B cell (primary cell): ENCODE data around the gene COL4A1. TPM values are rescaled to one million over a fixed set of nuclear protein-coding genes. Genes with fewer than 3 reads are reported as not detected.

Experiments used
- ATAC-seq: fragments of 200-7000 bp; cut with Tn5 transposase; one replicate; pipeline ENCODE4 v1.10.0; 2021; ENCODE audit warnings: low read depth, mild to moderate bottlenecking, moderate number of reproducible peaks, moderate library complexity
- CTCF ChIA-PET: fragments of 350-600 bp; sonication (Branson Sonifier 250); formaldehyde crosslinking; loops from one replicate; lab custom pipeline; 2021; ENCODE audit warnings: antibody characterized with exemption, inconsistent platforms; lab: Charles Lee
- POLR2A ChIA-PET: fragments of 350-600 bp; sonication (Branson Sonifier 250); formaldehyde crosslinking; loops from one replicate; lab custom pipeline; 2021; ENCODE audit warnings: antibody characterized with exemption; lab: Charles Lee
- DNase-seq: peaks from one replicate; pipeline ENCODE4 v3.0.0; 2013
- H2AFZ ChIP-seq: 2 replicates; pipeline ENCODE4 v1.6.1; 2012; ENCODE audit warnings: mild to moderate bottlenecking, low read depth, low read length; ENCODE audit not compliant: insufficient read depth, poor library complexity, severe bottlenecking
- H3K27ac ChIP-seq, 2 donors: 1 replicate in 1 of 2; 2 replicates in 1 of 2; pipeline ENCODE4 v1.5.1; 2012 to 2013; ENCODE audit warnings: low read length in 2 of 2, mild to moderate bottlenecking in 2 of 2, moderate library complexity in 1 of 2
- H3K27me3 ChIP-seq, 4 experiments: fragments of 200-600 bp in 1 of 4; sonication (generic) in 1 of 4; replicated peaks in 1 of 4; 1 replicate in 2 of 4; 2 replicates in 2 of 4; pipeline versions ENCODE4 v1.6.1 to v1.7.0; 2013 to 2016; ENCODE audit warnings: low read length in 3 of 4, mild to moderate bottlenecking in 2 of 4, mixed read lengths in 1 of 4, moderate library complexity in 1 of 4; ENCODE audit not compliant: insufficient read depth in 4 of 4, control insufficient read depth in 3 of 4; ENCODE audit errors: control extremely low read depth in 1 of 4
- H3K36me3 ChIP-seq, 2 experiments: replicated peaks in 1 of 2; 1 replicate in 1 of 2; 2 replicates in 1 of 2; pipeline versions ENCODE4 v1.6.1 to v1.7.1; 2013; ENCODE audit warnings: low read length in 1 of 2; ENCODE audit not compliant: insufficient read depth in 2 of 2, control insufficient read depth in 1 of 2; ENCODE audit errors: control extremely low read depth in 1 of 2, extremely low read depth in 1 of 2
- H3K4me1 ChIP-seq, 2 donors: fragments of 200-600 bp in 1 of 2; sonication (generic) in 1 of 2; 1 replicate in 1 of 2; 2 replicates in 1 of 2; pipeline versions ENCODE4 v1.5.1 to v1.6.1; 2013 to 2017; ENCODE audit warnings: low read length in 2 of 2; ENCODE audit not compliant: control insufficient read depth in 2 of 2, insufficient read depth in 2 of 2
- H3K4me2 ChIP-seq: replicated peaks from 2 replicates; pipeline ENCODE3; 2012; ENCODE audit warnings: mild to moderate bottlenecking, low read depth, low read length; ENCODE audit not compliant: poor library complexity, severe bottlenecking
- H3K4me3 ChIP-seq, 5 experiments: fragments of 200-600 bp in 1 of 5; sonication (generic) in 1 of 5; 1 replicate in 3 of 5; 2 replicates in 2 of 5; pipeline versions ENCODE4 v1.5.1 to v1.7.0; 2011 to 2016; ENCODE audit warnings: low read length in 4 of 5, mild to moderate bottlenecking in 4 of 5, low read depth in 2 of 5, control low read depth in 1 of 5, moderate library complexity in 1 of 5; ENCODE audit not compliant: insufficient read depth in 1 of 5; ENCODE audit errors: control extremely low read depth in 1 of 5, extremely low read depth in 1 of 5
- H3K79me2 ChIP-seq: fragments of 200-600 bp; sonication (generic); one replicate; pipeline ENCODE4 v1.6.0; 2016; ENCODE audit warnings: low read length; ENCODE audit not compliant: control insufficient read depth, insufficient read depth
- H3K9ac ChIP-seq: fragments of 200-600 bp; sonication (generic); 2 replicates; pipeline ENCODE4 v1.6.1; 2017; ENCODE audit warnings: mild to moderate bottlenecking, low read length, moderate library complexity
- H3K9me3 ChIP-seq, 3 donors: one replicate each; pipeline versions ENCODE4 v1.6.1 to v1.7.1; 2013; ENCODE audit warnings: low read length in 2 of 3; ENCODE audit not compliant: control insufficient read depth in 2 of 3, insufficient read depth in 1 of 3; ENCODE audit errors: control extremely low read depth in 1 of 3
- H4K20me1 ChIP-seq: 2 replicates; pipeline ENCODE4 v1.6.0; 2012; ENCODE audit warnings: mild to moderate bottlenecking, low read length; ENCODE audit not compliant: insufficient read depth, control insufficient read depth, poor library complexity, severe bottlenecking
- H3K27ac Mint-ChIP-seq: one replicate; pipeline ENCODE4 v1.8.0; 2021; ENCODE audit warnings: mixed read lengths
- H3K27me3 Mint-ChIP-seq: one replicate; pipeline ENCODE4 v1.8.0; 2021; ENCODE audit warnings: mixed read lengths
- H3K4me1 Mint-ChIP-seq: one replicate; pipeline ENCODE4 v1.8.0; 2021; ENCODE audit warnings: mixed read lengths
- H3K4me3 Mint-ChIP-seq: one replicate; pipeline ENCODE4 v1.8.0; 2021; ENCODE audit warnings: mixed read lengths
- H3K9me3 Mint-ChIP-seq: one replicate; pipeline ENCODE4 v1.8.0; 2022; ENCODE audit warnings: mixed read lengths; ENCODE audit not compliant: insufficient read depth
- CTCF ChIP-seq: fragments of 200-600 bp; IDR thresholded peaks from one replicate; pipeline ENCODE4 v1.8.0; 2022; ENCODE audit warnings: antibody characterized with exemption, mild to moderate bottlenecking
- EZH2 ChIP-seq: IDR thresholded peaks from 2 replicates; pipeline ENCODE4 v1.6.1; 2012; ENCODE audit warnings: borderline replicate concordance, low read depth, mild to moderate bottlenecking, moderate library complexity, low read length; ENCODE audit not compliant: insufficient read depth, poor library complexity, severe bottlenecking
- WGBS: methylation state at CpG from one replicate; pipeline ENCODE4 v1.1.5; 2013; ENCODE audit warnings: missing lambda C conversion rate; ENCODE audit not compliant: insufficient coverage; 5-methylcytosine and 5-hydroxymethylcytosine counted together
- intact Hi-C: fragments of 100-400 bp; cut with micrococcal nuclease; formaldehyde crosslinking; loops from one replicate; pipeline ENCODE4 v1.10.0; 2022
- polyA plus RNA-seq: library from polyadenylated mRNA; depleted of rRNA; stranded (reverse); fragments of >200 nt; gene quantifications from 2 replicates; pipeline ENCODE4 v1.2.3, GENCODE V29; 2012
- total RNA-seq, 2 donors: library from RNA; stranded (reverse); fragments of 120-200 nt in 1 of 2; gene quantifications; 1 replicate in 1 of 2; 2 replicates in 1 of 2; pipeline versions ENCODE4 v1.2.3 to v1.2.4, GENCODE V29; 2013 to 2022

The COL4A1 gene
- total and polyA plus RNA-seq, 2 donors (not counting 1 experiment from before 2014, with no cell fraction given) = not detected

GRCh38 chr13:110303644-110304043, 3.3 kb downstream of the COL4A1 start:
- CTCF ChIA-PET = no interaction called here
- Mint-ChIP-seq H3K27me3 (peaks cover 59% of the 10 kb centered on the region), H3K9me3 (no peaks in the 10 kb centered on the region), H3K27ac (no peak overlapping the region), H3K4me3 (no peak overlapping the region), H3K4me1 (no peaks in the 10 kb centered on the region)
- POLR2A ChIA-PET = no interaction called here
- no peaks in the 10 kb centered on the region for H4K20me1 ChIP-seq
- no peak overlapping the region for H3K4me2 ChIP-seq
- no peaks in the 10 kb centered on the region for H3K79me2 ChIP-seq
- 80% methylated on average over 1 of the region's 7 CpGs for WGBS
- peaks cover 0 to 34% (median 16%) of the 10 kb centered on the region in 4 experiments for H3K27me3 ChIP-seq
- TF ChIP-seq EZH2 (no peak), CTCF (no peak)
- intact Hi-C loops = no loop called here
- H3K9me3 ChIP-seq = peaks cover 0 to under 1% (median 0%) of the 10 kb centered on the region in 3 donors
- ATAC-seq = no peak
- no peak overlapping the region for H3K27ac ChIP-seq
- DNase-seq = no peak
- no peaks in the 10 kb centered on the region for H3K36me3 ChIP-seq
- H3K9ac ChIP-seq = no peak overlapping the region
- H2AFZ ChIP-seq = no peak overlapping the region
- H3K4me3 ChIP-seq = no peak overlapping the region
- no peaks in the 10 kb centered on the region for H3K4me1 ChIP-seq

- H3K79me2 ChIP-seq = no peaks in the 10 kb centered on the region
- POLR2A ChIA-PET = no interaction called here
These were observed 4.0 kb downstream of the COL4A1 start for GRCh38 chr13:110302997-110303396.

More at GRCh38 chr13:110302997-110303396, 4.0 kb downstream of the COL4A1 start:
- no peak overlapping the region for H3K27ac Mint-ChIP-seq
- peaks cover 56% of the 10 kb centered on the region for H3K27me3 Mint-ChIP-seq
- H3K4me3 ChIP-seq = no peak overlapping the region
- peaks cover 0 to 3% (median 0%) of the 10 kb centered on the region in 3 donors for H3K9me3 ChIP-seq
- H3K27me3 ChIP-seq = peaks cover 0 to 35% (median 19%) of the 10 kb centered on the region in 4 experiments
- CTCF ChIA-PET = no interaction called here
- 100% methylated on average over 1 of the region's 2 CpGs for WGBS
- TF ChIP-seq CTCF (no peak), EZH2 (no peak)
- DNase-seq = no peak
- H3K9me3 Mint-ChIP-seq = no peaks in the 10 kb centered on the region
- H3K4me3 Mint-ChIP-seq = no peak overlapping the region
- H3K4me2 ChIP-seq = no peak overlapping the region
- H3K9ac ChIP-seq = no peak overlapping the region
- H3K4me1 Mint-ChIP-seq = no peaks in the 10 kb centered on the region
- H2AFZ ChIP-seq = no peak overlapping the region
- no peak overlapping the region for H3K27ac ChIP-seq
- intact Hi-C loops = no loop called here
- H3K4me1 ChIP-seq = no peaks in the 10 kb centered on the region
- no peak for ATAC-seq
- no peaks in the 10 kb centered on the region for H4K20me1 ChIP-seq
- H3K36me3 ChIP-seq = no peaks in the 10 kb centered on the region
